Heart right ventricle (tissue), 16 donors: ENCODE data around the gene POLD1. TPM values are rescaled to one million over a fixed set of nuclear protein-coding genes. Genes with fewer than 3 reads are reported as not detected.

Source experiments
- ATAC-seq, 8 donors: fragments of 200-7000 bp; cut with Tn5 transposase; one replicate each; pipeline ENCODE4 v1.9.1; 2020; ENCODE audit warnings: mild to moderate bottlenecking in 8 of 8, moderate library complexity in 8 of 8, moderate number of reproducible peaks in 1 of 8
- DNase-seq, 2 donors: peaks; one replicate each; pipeline ENCODE4 v3.0.0-alpha.2; 2020
- H3K27ac ChIP-seq, 10 donors: fragments of 200-600 bp; sonication (generic) in 2 of 10; one replicate each; pipeline versions ENCODE4 v1.5.0 to v1.8.0; 2020 to 2022; ENCODE audit warnings: mild to moderate bottlenecking in 3 of 10
- H3K27me3 ChIP-seq, 7 donors: fragments of 200-600 bp; one replicate each; pipeline ENCODE4 v1.8.0; 2021 to 2022; ENCODE audit warnings: mild to moderate bottlenecking in 2 of 7
- H3K36me3 ChIP-seq, 9 donors: fragments of 200-600 bp; sonication (generic) in 1 of 9; one replicate each; pipeline versions ENCODE4 v1.5.0 to v1.8.0; 2020 to 2022; ENCODE audit warnings: mild to moderate bottlenecking in 2 of 9
- H3K4me1 ChIP-seq, 9 donors: fragments of 200-600 bp; sonication (generic) in 1 of 9; one replicate each; pipeline versions ENCODE4 v1.5.0 to v1.8.0; 2020 to 2022; ENCODE audit warnings: mild to moderate bottlenecking in 4 of 9
- H3K4me3 ChIP-seq, 10 donors: fragments of 200-600 bp; sonication (generic) in 2 of 10; one replicate each; pipeline versions ENCODE4 v1.5.0 to v1.8.0; 2020 to 2022; ENCODE audit warnings: mild to moderate bottlenecking in 7 of 10, moderate library complexity in 2 of 10
- H3K9me3 ChIP-seq, 11 donors: fragments of 200-600 bp in 10 of 11; sonication (generic) in 2 of 11; one replicate each; pipeline versions ENCODE4 v1.5.0 to v1.8.0; 2013 to 2022; ENCODE audit warnings: mild to moderate bottlenecking in 2 of 11, control low read depth in 1 of 11, moderate library complexity in 1 of 11
- CTCF ChIP-seq, 9 donors: fragments of 200-600 bp; sonication (generic) in 2 of 9; IDR thresholded peaks; one replicate each; pipeline versions ENCODE4 v1.5.0 to v1.8.0; 2021 to 2022; ENCODE audit warnings: antibody characterized with exemption in 9 of 9, mild to moderate bottlenecking in 5 of 9, moderate library complexity in 1 of 9
- WGBS, 2 donors: extraction: QIAGEN DNeasy Blood & Tissue Kit; methylation state at CpG; one replicate each; pipeline ENCODE4 v1.1.7; 2013; ENCODE audit warnings: inconsistent platforms in 1 of 2; 5-methylcytosine and 5-hydroxymethylcytosine counted together
- intact Hi-C, 10 donors: fragments of 100-400 bp; cut with DNase I; formaldehyde crosslinking; loops; one replicate each; pipeline versions ENCODE4 v1.11.1 to v1.14.2; 2022
- polyA plus RNA-seq, 2 donors: library from polyadenylated mRNA; stranded (reverse); fragments of 200-250 nt; gene quantifications; one replicate each; pipeline ENCODE4 v1.2.3, GENCODE V29; 2013
- total RNA-seq, 10 donors: library from RNA; stranded (reverse); fragmentation: NEBNext Ultra II Directional in 3 of 10; extraction: Animal tissue kit (Norgen Biotek cat#: 25700) in 3 of 10; gene quantifications; one replicate each; pipeline versions ENCODE4 v1.2.1 to v1.2.4, GENCODE V29; 2021 to 2023
- donor health status: Arrhythmogenic right ventricular cardiomyopathy.
- donor health status: ischemic (EF 13 %, LVEDD 7.1; RV severe dilation, severe dysfunction).
- donor health status: healthy with polysubstance abuse.
- donor health status: DM: no; HTN: yes; CAD: no.
- donor health status: DM: no; HTN: no; CAD: no.
- donor health status: ischemic (EF 25% LVEDD 6.9; RV normal size, moderate dysfunction).
- donor health status: ischemic (EF 25% LVEDD 5.7; RV mildly dilated, moderate dysfunction).
- donor health status: healthy.
- donor health status: DM: yes; HTN: yes; CAD: no.
- donor health status: Ischemic cardiomyopathy.
- donor health status: ischemic (EF 35%, LVEDD 5.7; RV mildly dilated, moderate dysfunction).
- donor health status: nonischemic (EF 11% LVEDD 7.7; RV severe dilation, severe dysfunction).
- donor health status: DM: yes; HTN: yes; CAD: no.
- donor health status: PGD.
- donor health status: ischemic (EF 29% LVEDD 5.4; RV normal size, mild dysfunction).
- donor health status: nonischemic (EF 23%, LVEDD 6.1; RV moderate dilation, normal function).

The POLD1 gene
- total and polyA plus RNA-seq, 12 donors: 4.2 to 28.3 (median 11.3) TPM

- ATAC-seq (no peak), DNase-seq (no peak)
- Histone ChIP-seq H3K27ac (no peak overlapping the region), H3K27me3 (no peaks in the 10 kb centered on the region), H3K4me3 (no peak overlapping the region), H3K4me1 (peaks cover 7 to 42% (median 20%) of the 10 kb centered on the region in 9 donors), H3K9me3 (no peaks in the 10 kb centered on the region), H3K36me3 (peaks cover 3 to 60% (median 44%) of the 10 kb centered on the region in 9 donors)
- TF ChIP-seq CTCF (IDR thresholded peaks at IDR 0.05): no peak
- intact Hi-C loops: no loop called here
- WGBS, 2 donors: 94% methylated on average over 36 of the region's 36 CpGs
These were observed 5.8 kb upstream of the POLD1 start for GRCh38 chr19:50378169-50378862.

GRCh38 chr19:50378863-50379236, 5.3 kb upstream of the POLD1 start:
- H3K4me3 ChIP-seq: no peak overlapping the region
- TF ChIP-seq CTCF (IDR thresholded peaks at IDR 0.05): no peak
- 94 to 99% methylated on average over 10 of the region's 10 CpGs for WGBS, 2 donors
- H3K27ac ChIP-seq: no peak overlapping the region
- H3K27me3 ChIP-seq: no peaks in the 10 kb centered on the region
- intact Hi-C loops: no loop called here
- peaks cover 3 to 60% (median 44%) of the 10 kb centered on the region in 9 donors for H3K36me3 ChIP-seq
- H3K9me3 ChIP-seq: no peaks in the 10 kb centered on the region
- DNase-seq (no peak), ATAC-seq (no peak)
- peaks cover 7 to 47% (median 23%) of the 10 kb centered on the region in 9 donors for H3K4me1 ChIP-seq

- Histone ChIP-seq H3K4me1 (peaks cover 7 to 50% (median 24%) of the 10 kb centered on the region in 9 donors), H3K27me3 (no peaks in the 10 kb centered on the region), H3K9me3 (no peaks in the 10 kb centered on the region), H3K4me3 (no peak overlapping the region), H3K27ac (no peak overlapping the region), H3K36me3 (peaks cover 3 to 60% (median 44%) of the 10 kb centered on the region in 9 donors)
- DNase-seq (no peak), ATAC-seq (no peak)
- WGBS, 2 donors: 92 to 94% methylated on average over 11 of the region's 11 CpGs
- intact Hi-C loops: no loop called here
- no peak for TF ChIP-seq CTCF (IDR thresholded peaks at IDR 0.05)
These were observed 4.5 kb upstream of the POLD1 start for GRCh38 chr19:50379602-50380001.

- peak overlapping the region in 1 of 10 donors; percentile 44 for H3K27ac ChIP-seq
- H3K9me3 ChIP-seq: no peaks in the 10 kb centered on the region
- no peaks in the 10 kb centered on the region for H3K27me3 ChIP-seq
- WGBS, 2 donors: 69 to 72% methylated on average over 11 of the region's 11 CpGs
- no peak for TF ChIP-seq CTCF (IDR thresholded peaks at IDR 0.05)
- no peak for DNase-seq
- peaks cover 10 to 56% (median 29%) of the 10 kb centered on the region in 9 donors for H3K4me1 ChIP-seq
- ATAC-seq: no peak
- H3K4me3 ChIP-seq: no peak overlapping the region
- H3K36me3 ChIP-seq: peaks cover 3 to 60% (median 44%) of the 10 kb centered on the region in 9 donors
- intact Hi-C loops: no loop called here
These were observed 4.0 kb upstream of the POLD1 start for GRCh38 chr19:50380137-50380536.
